ENCODE measurements around the gene CXCR3. TPM values are rescaled to one million over a fixed set of nuclear protein-coding genes. Genes with fewer than 3 reads are reported as not detected.
"Not testable (repeated sequence)": the region's sequence is repeated elsewhere in the genome, so short reads cannot be mapped to it uniquely, and the experiment has no call there.

CXCR3 gene
- total and polyA plus RNA-seq, 12 donors, result 0.20 to 1.6 (median 0.39) TPM; not detected in 4

GRCh38 chrX:71665747-71666146 lies 47.4 kb upstream of the CXCR3 start:
- Histone ChIP-seq H3K9me3 (replicated peaks in 1 of 3) (no peaks in the 10 kb centered on the region), H3K27me3 (no peaks in the 10 kb centered on the region), H3K4me1 (replicated peaks in 1 of 2) (no peaks in the 10 kb centered on the region), H3K27ac (no peak overlapping the region), H3K36me3 (replicated peaks in 1 of 2) (no peaks in the 10 kb centered on the region), H3K4me3 (no peak overlapping the region)
- TF ChIP-seq, protein P1, sequence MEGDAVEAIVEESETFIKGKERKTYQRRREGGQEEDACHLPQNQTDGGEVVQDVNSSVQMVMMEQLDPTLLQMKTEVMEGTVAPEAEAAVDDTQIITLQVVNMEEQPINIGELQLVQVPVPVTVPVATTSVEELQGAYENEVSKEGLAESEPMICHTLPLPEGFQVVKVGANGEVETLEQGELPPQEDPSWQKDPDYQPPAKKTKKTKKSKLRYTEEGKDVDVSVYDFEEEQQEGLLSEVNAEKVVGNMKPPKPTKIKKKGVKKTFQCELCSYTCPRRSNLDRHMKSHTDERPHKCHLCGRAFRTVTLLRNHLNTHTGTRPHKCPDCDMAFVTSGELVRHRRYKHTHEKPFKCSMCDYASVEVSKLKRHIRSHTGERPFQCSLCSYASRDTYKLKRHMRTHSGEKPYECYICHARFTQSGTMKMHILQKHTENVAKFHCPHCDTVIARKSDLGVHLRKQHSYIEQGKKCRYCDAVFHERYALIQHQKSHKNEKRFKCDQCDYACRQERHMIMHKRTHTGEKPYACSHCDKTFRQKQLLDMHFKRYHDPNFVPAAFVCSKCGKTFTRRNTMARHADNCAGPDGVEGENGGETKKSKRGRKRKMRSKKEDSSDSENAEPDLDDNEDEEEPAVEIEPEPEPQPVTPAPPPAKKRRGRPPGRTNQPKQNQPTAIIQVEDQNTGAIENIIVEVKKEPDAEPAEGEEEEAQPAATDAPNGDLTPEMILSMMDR (IDR thresholded peaks at IDR 0.05), result no peak
- no peak for TF ChIP-seq POLR2A (IDR thresholded peaks at IDR 0.05)
- intact Hi-C loops (cut with DNase I), result no loop called here
- DNase-seq, result no peak
- 67 to 86% (median 77%) methylated on average over 6 to 10 of the region's 10 CpGs for WGBS, 4 donors

DNA sequence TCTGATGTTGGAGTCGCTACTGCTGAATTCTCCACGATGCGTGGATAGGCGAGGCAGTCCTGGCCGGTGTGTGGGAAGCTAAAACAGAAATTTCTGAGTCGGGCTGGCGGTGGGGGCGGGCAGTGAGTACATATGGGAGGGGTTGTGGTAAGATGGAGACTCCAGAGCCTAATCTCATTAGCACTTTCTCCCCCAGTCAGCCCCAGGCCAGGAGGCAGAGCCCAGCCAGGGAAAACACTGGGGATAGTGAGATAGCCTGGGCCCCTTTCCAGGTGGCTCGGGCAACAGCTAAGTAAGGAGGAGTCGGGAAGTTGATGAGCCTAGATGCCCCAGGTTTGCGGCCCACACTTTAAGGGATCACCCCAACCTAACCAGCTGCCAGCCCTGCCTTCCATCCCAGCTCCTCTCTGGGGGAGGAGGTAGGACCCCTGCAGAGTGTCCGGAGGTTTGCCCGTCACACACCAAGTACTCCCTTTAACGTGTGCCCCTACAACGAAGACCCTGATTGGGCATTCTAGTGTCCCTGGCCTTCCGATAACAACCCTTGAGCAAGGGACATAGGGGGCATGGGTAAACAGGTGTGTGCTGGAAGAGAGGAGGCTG lies 46.7 kb upstream of the CXCR3 start:
- no peaks in the 10 kb centered on the region for H3K4me1 ChIP-seq (replicated peaks in 1 of 2)
- no peak overlapping the region for H3K27ac ChIP-seq
- no peaks in the 10 kb centered on the region for H3K9me3 ChIP-seq (replicated peaks in 1 of 3)
- DNase-seq, result no peak
- TF ChIP-seq POLR2A (IDR thresholded peaks at IDR 0.05), result no peak
- TF ChIP-seq, protein P1 (IDR thresholded peaks at IDR 0.05), result no peak
- no peaks in the 10 kb centered on the region for H3K36me3 ChIP-seq (replicated peaks in 1 of 2)
- intact Hi-C loops (cut with DNase I), result no loop called here
- no peak overlapping the region for H3K4me3 ChIP-seq
- no peaks in the 10 kb centered on the region for H3K27me3 ChIP-seq
- 86 to 95% (median 89%) methylated on average over 5 to 16 of the region's 16 CpGs for WGBS, 4 donors

DNA sequence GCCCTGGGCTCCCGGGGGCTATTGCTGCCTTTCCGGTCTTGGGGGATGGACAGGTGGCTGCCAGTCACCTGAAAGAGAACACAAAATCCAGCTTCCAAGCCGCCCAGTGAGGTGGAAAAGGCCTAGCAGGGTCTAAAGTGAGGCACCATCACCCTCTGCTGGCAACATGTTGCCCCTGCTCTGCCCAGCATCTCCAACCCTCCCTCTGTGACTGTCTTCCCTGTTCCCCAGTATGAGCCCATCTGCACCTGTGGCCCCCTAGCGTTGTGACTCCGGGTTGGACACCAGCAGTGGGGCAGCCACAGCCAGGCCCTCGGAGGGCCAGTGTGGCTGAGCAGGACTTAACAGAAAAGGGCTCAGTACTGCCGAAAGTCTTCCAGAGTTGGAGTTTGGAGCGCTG lies 45.9 kb upstream of the CXCR3 start:
- H3K27me3 ChIP-seq; H3K36me3 ChIP-seq (replicated peaks in 1 of 2); intact Hi-C loops (cut with DNase I); H3K27ac ChIP-seq; H3K4me1 ChIP-seq (replicated peaks in 1 of 2); H3K9me3 ChIP-seq (replicated peaks in 1 of 3); H3K4me3 ChIP-seq; DNase-seq: not testable (repeated sequence)
- WGBS, 4 donors, result 57 to 71% (median 65%) methylated on average over 4 to 8 of the region's 8 CpGs
- TF ChIP-seq, protein P1 (IDR thresholded peaks at IDR 0.05), result peak in 1 of 6 experiments; percentile 23

DNA sequence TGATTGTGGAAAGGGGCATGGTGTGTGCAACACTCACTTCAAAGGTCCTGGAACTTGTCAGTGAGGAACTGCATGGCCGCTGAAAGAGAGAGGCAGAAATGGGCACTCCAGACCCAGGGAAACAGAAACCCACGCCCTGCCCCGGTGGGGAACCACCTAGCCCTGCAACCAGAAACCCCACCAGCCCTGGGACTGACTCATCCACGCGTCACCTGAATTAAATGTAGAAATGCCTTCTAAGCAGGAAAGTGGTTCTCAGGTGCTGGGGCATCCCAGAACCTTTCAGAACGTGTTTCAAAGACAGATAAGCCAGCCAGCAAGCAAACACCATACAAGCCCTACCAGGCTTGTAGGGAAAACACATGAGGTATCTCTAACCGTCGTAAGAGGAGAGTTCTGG lies 44.9 kb upstream of the CXCR3 start:
- not testable (repeated sequence) for DNase-seq

DNA sequence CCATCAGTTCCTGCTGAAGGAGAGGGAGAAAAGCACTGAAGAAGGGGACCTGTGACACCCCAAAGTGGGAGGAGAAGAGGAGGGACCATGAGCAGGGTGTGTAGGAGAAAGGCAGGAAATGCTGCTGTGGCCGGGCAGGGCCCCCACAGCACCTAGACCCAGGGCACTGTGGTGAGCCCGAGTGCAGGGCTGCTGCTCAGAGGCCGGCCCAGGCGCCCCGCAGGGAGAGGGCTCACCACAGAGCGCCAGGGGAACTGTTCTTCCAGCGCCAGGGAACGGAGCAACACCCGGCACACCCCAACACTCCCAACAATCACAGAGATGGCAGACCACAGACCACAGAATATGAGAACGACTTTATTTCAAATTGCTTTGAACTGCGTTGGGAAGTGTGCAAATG lies 44.3 kb upstream of the CXCR3 start:
- H3K27ac ChIP-seq; DNase-seq; intact Hi-C loops (cut with DNase I); H3K4me1 ChIP-seq (replicated peaks in 1 of 2); H3K4me3 ChIP-seq; H3K27me3 ChIP-seq; H3K36me3 ChIP-seq (replicated peaks in 1 of 2); H3K9me3 ChIP-seq (replicated peaks in 1 of 3): not testable (repeated sequence)
- WGBS, 4 donors, result 58 to 70% (median 69%) methylated on average over 5 to 11 of the region's 11 CpGs

More for the DNA sequence above, 44.9 kb upstream of the CXCR3 start:
- H3K36me3 ChIP-seq (replicated peaks in 1 of 2); H3K4me1 ChIP-seq (replicated peaks in 1 of 2); H3K27me3 ChIP-seq; intact Hi-C loops (cut with DNase I); H3K9me3 ChIP-seq (replicated peaks in 1 of 3); H3K4me3 ChIP-seq; H3K27ac ChIP-seq: not testable (repeated sequence)
- 73 to 84% (median 78%) methylated on average over 8 of the region's 8 CpGs; no CpG with 5 or more reads in 1 of the 4 donors for WGBS, 4 donors

Measured in adrenal gland (tissue), 12 donors.